ENCODE data around the gene LAMB3. TPM values are rescaled to one million over a fixed set of nuclear protein-coding genes. Genes with fewer than 3 reads are reported as not detected.

The LAMB3 gene
- total RNA-seq, 2 experiments from 2014 or later, result 1.3 to 1.9 TPM

DNA sequence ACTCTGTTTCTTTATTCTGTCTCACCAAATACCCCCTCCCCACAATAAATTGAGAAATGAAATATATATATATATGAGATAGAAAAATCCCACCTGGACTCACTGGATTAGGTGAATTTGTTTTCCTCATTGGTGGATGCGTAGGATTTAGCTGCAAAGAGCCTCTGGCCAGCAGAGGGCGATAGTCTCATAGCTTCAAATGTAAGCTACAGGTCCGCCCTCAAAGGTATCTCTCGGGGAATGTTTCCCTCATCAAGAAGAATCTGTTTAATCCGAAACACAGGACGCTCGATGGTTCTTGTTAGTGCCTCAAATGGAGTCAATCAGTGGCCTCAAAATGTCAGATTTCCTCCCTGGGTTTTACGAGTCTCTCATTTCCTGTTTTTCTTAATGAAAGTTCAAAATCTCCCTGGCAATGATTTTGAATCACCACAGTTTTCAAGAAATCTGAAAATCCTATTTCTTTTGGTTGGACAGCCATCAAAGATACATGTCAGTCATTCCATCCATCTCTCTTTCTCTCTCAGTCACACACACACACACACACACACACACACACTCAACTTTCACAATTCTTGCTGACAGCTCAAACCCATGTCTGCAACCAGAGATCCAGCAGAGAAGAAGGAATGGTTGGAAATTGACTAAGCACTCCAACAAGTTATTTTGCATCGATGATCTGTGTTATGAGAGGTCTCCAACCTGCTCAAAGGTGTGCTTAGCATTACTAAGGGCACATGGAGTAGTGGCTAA is 82.6 kb downstream of the LAMB3 start:
- Mint-ChIP-seq H3K9me3 (no peaks in the 10 kb centered on the region), H3K4me1 (peaks cover 13% of the 10 kb centered on the region), H3K27ac (no peak overlapping the region), H3K36me3 (ENCODE audit: low read depth) (no peaks in the 10 kb centered on the region), H3K27me3 (peaks cover 31% of the 10 kb centered on the region), H3K4me3 (no peak overlapping the region)
- DNase-seq, result peak; percentile 81
- ChIA-PET CTCF (interaction anchor here (0.5 to 1.6 kb wide), 12 partner anchors 9 to 199 kb away, joined by 3 to 6 read pairs (median 4); partner anchors contain the start of gene TRAF3IP3), POLR2A (no interaction called here)

DNA sequence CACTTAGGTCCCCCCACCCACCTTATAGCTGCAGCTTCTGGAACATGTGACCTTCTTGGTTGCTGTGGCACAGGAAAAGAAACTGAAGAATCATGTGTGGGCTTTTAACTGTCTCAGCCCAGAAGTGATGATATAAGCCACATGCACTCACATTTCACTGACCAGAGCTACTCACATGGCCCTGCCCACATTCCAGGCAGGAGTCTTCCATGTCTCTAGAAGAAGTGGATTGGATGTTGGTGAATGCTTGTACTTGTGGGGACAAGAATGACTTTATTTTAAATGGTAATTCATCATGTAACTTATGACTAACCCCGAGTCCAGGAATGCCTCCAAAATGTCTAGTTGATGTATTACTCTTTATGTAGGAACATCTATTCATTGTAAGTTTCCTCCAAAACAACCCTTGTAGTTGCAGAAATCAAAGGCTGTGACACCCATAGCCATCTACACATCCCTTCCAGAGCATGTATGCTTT is 84.5 kb downstream of the LAMB3 start:
- H3K36me3 Mint-ChIP-seq (ENCODE audit: low read depth), result no peaks in the 10 kb centered on the region
- no peak overlapping the region for H3K27ac Mint-ChIP-seq
- DNase-seq, result no peak
- H3K4me3 Mint-ChIP-seq, result no peak overlapping the region
- ChIA-PET CTCF (interaction anchor here (1.4 to 3.5 kb wide), 3 partner anchors 8 to 55 kb away, joined by 3 to 22 read pairs (median 11); no protein-coding TSS in a partner anchor), POLR2A (interaction anchor here (0.6 kb wide), 1 partner anchor 303 kb away, joined by 4 read pairs; no protein-coding TSS in a partner anchor)
- H3K27me3 Mint-ChIP-seq, result peaks cover 26% of the 10 kb centered on the region
- no peaks in the 10 kb centered on the region for H3K9me3 Mint-ChIP-seq
- H3K4me1 Mint-ChIP-seq, result peaks cover 13% of the 10 kb centered on the region

DNA sequence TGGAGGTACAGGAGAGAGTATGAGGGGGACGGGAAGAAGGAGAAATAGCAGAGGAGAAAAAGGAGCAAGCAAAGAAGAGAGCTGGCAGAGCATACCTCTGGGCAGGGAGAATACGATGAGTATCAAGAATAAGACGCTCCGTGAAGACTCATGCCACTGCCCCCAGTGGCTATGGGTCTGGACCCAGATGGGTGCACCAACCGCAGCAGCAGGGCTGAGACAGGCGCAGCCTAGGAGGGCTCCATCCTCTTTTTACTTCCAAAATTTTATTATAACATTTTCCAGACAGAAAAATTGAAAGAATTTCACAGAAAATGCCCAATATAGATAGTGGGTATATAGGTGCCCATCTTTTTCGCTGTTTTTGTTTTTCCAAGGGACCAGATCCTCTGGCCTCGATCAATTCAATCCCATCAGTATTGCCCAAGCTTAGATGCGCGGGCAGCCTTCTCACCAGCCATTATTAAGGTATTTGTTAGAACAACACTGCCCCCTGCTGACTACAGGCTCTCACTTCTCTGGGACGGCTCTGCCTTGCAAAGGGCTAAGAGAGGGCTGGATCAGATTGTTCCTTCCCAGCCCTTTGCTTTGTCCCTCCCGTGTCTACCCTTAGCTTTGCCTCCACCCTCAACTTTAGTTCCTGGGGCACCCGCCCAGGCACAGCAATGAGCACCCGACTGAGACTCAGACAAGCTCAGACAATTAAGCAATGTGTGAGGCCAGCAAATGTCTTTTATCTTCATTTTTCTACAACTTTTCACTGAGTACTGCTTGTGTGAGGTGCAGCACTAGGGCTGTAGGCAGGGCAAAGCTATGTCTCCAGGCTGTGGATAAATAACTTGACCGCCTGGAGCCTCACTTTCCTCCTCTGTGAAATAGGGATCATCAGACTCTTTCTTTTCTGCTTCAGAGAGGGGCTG is 86.2 kb downstream of the LAMB3 start:
- Mint-ChIP-seq H3K4me3 (no peak overlapping the region), H3K27ac (no peak overlapping the region), H3K4me1 (peaks cover 13% of the 10 kb centered on the region), H3K27me3 (peaks cover 19% of the 10 kb centered on the region), H3K36me3 (ENCODE audit: low read depth) (no peaks in the 10 kb centered on the region), H3K9me3 (no peaks in the 10 kb centered on the region)
- CTCF ChIA-PET, result interaction anchor here (0.6 to 3.5 kb wide), 17 partner anchors 10 to 443 kb away, joined by 3 to 22 read pairs (median 3); partner anchors contain the start of gene TRAF3IP3
- POLR2A ChIA-PET, result no interaction called here
- peak; percentile 85 for DNase-seq

Small RNA genes within 50 kb of the gene (microRNA-seq; reads per million reads assigned to microRNA genes)
- not detected for gene MIR4260 (ENCODE audit: borderline microRNAs expressed, borderline replicate concordance)

Other genes starting within 250 kb of the LAMB3 start
- gene CAMK1G, start 68.7 kb downstream of the LAMB3 start, total RNA-seq, result not detected
- under 1 TPM; 0.56 to 0.64 TPM for gene G0S2, start 23.0 kb upstream of the LAMB3 start, total RNA-seq
- 1 to 10 TPM; 1.5 TPM for gene HSD11B1, start 52.4 kb upstream of the LAMB3 start, total RNA-seq
- 100 to 1,000 TPM; 426 to 434 TPM for gene TRAF3IP3, start 103.6 kb upstream of the LAMB3 start, total RNA-seq
- 1 to 10 TPM; 1.9 to 2.0 TPM for gene C1orf74, start 132.1 kb upstream of the LAMB3 start, total RNA-seq
- gene IRF6, start 153.7 kb upstream of the LAMB3 start, total RNA-seq, result not detected
- 1 to 10 TPM; 8.4 to 9.5 TPM for gene UTP25, start 175.5 kb upstream of the LAMB3 start, total RNA-seq